NCI-H345 treated with DMSO at 0.1 percent for 48 hours (cell line): ENCODE data around the gene PDLIM4.

Source experiments
- DNase-seq: peaks from one replicate; lab custom pipeline; 2025; ENCODE audit not compliant: unreplicated experiment; lab: John Stamatoyannopoulos, UW

The PDLIM4 gene

DNA sequence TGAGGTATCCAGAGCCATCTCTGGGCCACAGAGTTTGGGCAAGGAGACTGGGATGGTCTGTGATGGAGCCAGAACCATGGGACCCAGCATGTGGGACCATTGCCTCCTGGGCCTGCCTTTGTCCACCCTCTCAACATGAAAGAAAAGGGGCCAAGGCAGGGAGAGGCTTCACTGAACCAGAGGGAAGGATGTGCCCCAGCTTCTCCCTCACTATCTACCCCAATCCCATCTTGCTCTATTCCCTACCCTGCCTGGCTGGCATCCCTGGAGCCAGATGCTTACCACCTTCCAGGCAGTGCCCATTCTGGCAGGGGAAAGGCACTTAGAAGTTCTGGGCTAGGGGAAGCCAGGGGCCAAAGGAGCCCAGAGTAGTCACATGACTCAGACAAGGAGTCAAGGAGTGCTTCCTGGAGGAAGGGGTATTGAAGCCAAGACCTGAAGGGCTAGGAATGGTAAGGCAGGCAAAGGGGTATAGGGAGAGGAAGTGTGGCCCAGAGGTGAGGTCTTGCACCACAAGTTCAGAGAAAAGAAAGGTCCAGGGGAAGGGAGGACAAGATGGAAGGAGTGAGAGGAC is 9.8 kb downstream of the PDLIM4 start:
- DNase-seq, result no peak

GRCh38 chr5:132267931-132268768 is 10.7 kb downstream of the PDLIM4 start:
- DNase-seq, result no peak

DNA sequence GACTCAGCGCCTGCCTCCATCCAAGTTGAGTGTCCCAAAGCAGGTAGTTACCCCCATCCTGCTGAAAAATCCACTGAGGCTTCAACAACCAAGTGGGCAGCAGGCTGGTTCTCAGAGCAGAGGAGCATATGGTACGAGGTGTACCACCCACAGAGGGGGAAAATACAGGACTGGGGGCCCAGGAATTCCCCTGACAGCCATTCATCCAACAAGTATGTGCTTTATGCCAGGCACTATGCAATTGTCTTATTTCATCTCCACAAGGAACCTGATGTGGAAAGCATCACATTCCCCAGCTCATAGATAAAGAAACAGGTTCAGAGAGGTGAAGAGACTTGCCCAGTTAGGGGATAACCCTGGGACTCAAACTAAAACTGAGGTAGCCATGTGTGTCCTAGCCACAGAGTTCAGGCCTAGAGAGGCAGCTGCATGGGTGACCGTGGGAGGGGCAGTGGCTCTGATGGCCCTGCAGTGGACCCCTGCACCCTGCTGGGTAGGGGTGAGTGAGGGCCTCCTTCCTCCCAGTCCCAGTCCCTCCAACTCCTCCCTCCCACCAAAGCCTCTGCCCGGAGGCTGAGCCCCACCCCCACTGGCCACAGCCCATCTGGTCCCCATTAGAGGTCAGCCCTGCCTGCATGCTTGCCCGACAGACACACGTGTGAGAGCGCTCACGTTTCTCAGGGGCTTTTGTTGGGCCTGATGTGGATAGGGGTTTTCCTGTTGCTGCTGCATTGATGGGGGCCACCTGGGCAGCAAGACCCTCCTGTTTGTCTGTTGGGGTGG is 11.5 kb downstream of the PDLIM4 start:
- DNase-seq, result no peak

GRCh38 chr5:132269635-132270334 is 12.3 kb downstream of the PDLIM4 start:
- no peak for DNase-seq

DNA sequence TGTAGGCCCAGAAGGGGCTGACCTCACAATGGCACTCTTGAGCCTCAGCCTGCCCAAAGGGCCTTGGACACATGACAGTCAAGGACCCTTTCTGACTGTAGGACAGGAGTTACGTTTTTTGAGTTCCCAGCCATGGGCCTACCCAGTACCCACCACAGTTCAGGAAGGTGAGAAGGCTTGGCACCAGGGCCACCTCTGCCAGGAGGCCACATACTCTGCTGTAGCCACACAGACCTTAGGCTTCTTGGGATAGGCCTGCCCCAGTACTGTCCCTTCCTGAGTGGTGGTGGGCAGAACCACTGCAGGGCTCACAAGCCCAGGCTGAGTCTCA is 12.8 kb downstream of the PDLIM4 start:
- DNase-seq, result no peak

DNA sequence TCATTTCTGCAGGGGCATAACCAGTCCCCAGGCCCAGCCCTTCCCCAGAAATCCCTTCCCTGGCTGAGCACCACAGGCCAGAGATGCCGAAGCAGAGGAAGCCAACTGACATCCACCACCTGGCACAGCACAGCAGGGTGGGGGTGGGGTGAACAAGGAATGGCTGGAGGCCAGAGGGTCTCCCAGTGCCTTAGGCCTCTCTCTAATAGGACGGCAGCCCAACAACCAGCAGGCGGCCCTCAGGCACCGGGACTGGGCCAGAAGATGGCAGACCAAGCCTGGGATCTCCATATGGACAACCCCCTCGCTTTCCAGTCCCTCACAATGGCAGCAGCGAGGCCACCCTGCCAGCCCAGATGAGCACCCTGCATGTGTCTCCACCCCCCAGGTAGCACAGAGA is 13.2 kb downstream of the PDLIM4 start:
- DNase-seq, result no peak

DNA sequence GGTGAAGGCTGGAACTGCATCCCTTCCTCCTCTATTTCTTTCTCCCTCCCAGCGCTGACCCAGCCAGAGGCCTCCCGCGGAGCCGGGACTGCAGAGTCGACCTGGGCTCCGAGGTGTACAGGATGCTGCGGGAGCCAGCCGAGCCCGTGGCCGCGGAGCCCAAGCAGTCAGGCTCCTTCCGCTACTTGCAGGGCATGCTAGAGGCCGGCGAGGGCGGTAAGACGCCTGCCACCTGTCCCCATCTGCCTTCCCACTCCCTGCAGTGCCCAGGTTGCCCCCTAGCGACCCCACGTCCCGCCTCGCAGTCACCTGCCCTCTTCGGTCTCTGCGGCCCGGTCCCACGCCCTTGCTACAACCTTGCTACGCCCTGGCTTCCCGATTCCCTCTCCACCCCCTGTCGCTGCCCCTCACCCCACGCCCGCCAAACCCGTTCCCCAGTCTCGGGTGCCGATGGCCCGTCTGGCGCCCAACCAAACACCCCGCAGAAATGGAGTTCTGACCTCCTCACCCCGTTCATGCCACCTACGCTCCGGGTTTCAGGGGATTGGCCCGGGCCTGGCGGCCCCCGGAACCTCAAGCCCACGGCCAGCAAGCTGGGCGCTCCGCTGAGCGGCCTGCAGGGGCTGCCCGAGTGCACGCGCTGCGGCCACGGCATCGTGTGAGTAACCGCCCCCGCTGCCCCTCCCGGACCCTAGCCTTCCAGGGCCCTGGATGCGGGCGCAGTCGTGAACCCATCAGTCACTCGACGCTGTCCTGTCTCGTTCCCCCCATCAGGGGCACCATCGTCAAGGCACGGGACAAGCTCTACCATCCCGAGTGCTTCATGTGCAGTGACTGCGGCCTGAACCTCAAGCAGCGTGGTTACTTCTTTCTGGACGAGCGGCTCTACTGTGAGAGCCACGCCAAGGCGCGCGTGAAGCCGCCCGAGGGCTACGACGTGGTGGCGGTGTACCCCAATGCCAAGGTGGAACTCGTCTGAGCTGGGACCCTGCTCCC is 14.1 kb downstream of the PDLIM4 start:
- DNase-seq, result no peak

DNA sequence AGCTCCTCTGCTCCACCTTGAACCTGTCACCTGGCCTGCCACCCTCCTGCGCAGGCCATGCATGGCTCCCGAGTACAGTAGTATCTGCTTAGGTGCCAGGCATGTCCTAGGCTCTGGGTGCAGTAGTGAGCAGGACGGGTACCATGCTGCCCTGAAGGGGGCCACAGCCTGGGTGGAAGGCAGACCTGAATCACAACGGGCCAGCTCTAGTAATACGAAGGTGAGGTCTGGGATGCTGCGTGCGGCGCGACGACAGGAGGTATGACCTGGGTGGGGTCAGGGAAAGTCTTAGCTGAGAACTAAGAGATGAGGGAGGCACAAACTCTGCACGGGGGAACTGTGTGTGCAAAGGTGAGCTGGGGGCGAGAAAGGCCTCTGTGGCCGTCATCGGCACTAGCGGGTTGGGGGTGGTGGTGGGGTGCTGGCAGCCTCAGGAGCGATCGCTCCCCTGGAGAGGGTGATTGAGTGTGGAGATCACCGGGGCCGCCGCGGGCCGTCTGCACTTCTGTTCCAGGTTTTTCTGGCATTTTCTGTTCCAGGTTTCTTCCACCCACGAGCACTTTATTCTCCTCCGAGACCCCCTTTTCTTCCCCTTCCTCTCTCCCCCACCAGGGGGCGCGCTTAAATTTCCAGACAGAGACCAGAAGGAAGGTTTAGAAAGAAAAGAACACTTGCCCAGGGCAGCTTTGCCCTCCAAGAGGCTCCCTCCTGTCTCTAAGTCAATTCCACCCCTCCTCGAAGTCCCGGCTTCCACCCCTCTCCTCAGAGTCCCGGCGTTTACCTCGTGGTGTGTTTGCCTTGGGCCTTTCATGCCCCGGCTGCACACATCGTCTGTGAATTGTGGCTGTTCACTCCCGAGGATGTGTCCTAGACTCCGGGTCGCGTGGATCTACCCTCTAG is 15.1 kb downstream of the PDLIM4 start:
- DNase-seq, result peak; percentile 21

DNA sequence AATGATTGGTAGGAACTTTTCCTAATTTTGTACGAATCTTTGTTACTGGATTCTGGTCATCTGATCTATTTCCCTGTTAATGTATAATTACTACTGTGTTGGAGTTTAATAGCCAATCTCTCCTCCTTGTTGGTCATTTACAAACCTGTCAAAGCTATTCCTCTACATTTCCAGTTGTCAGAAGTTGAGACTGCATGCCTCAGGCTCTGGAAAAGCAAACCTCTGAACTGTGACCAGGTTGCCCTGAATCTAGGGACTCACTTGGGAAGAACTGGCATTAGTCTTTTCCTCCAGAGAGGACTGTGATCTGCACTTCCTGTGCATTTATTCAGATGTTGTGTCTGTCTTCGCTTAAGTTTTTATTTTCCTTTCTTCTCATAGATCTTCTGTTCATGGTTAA is 16.1 kb downstream of the PDLIM4 start:
- DNase-seq, result no peak

DNA sequence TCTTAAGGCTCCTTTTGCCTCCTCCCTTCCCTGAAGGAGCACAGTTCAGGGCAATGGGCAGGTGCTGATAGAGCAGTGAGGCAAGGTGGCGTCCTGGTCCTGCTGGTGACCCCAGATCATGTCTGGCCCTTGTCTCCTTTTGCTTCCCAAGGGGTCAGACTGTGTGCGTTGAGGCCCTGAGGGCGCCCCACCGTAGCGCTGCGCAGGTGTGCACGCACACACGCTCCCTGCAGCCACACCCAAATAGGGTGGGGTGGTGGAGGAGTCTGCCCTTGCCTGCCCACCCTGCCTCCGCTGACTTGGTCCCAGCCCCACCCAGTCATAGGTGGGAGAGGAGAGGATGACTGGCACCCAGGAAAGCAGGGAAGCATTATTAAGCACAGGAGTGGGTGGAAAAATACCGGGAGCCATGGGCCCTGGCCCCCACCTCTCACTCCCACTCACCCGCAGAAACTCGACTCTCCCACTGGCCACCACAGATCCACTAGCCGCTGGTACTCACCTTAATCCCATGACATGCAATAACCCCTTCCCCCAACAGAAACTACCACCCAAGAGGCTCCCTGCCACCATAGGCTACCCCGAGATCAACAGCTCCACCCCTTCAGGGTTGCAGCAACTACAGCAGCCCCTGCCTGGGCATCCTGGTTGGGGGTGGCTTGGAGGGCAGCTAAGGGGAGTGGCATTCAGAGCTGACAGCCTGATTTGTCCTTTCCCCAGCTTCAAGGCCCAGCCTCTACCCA is 16.7 kb downstream of the PDLIM4 start:
- no peak for DNase-seq

- DNase-seq, result no peak
Observed at GRCh38 chr5:132275367-132276220, 18.1 kb downstream of the PDLIM4 start.

DNA sequence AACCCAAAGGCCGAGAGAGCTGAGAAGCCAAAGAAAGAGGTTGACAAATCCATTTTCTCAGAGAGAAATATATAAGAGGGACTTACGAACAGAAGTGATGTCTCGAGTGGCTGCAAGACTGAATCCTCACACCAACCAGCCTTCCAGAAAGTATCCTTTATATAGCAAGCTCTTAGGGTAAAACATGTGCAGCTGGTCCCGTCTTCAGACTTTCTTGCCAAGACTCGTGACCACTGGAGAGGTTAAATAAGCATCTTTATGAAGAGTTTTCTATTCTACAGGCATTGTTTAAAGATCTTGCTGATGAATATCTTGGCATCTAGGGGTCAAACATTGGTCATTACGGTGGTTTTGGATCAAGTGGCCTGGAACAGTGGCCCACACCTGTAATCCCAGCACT is 19.8 kb downstream of the PDLIM4 start:
- no peak for DNase-seq

DNA sequence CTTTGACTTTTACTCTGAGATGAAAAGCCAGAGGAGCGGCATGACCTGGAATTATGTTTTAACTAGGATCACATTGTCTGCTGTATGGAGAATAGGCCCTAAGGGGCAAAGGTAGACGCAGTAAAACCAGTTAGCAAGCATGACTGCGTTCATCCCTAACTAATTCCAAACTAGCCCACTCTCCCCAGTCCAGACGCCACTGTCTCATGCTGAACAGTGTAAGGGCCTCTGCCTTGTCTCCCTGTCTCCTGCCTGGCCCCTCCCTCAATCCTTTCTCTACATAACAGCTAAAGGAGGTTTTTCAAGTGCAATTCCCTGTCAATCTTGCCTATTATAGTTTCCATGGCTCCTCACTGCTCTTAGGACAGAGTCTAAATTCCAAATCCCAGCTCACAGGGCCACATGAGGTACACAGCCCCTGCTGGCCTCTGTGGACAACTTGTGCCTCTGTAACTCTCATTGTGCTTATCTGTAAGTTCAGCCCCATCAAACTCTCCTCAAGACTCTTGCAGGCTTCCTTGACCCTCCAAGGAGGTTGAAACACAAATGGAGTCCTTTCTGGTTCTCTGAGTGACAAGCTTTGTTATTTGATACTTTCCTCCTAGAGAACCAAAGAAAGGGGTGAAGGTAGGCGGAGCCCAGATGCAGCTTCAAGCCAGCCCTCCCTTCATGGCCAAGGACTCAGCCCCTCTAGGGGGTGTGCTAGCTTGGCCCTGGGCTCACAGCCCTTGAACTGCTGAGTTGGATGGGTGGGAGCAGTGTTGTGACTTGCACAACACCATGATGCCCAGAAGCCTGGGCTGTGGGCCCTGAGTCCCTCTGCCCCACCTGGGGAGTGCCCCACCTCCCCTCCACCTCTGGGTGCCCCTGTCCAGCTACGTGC is 20.7 kb downstream of the PDLIM4 start:
- no peak for DNase-seq

GRCh38 chr5:132279801-132280200 is 22.3 kb downstream of the PDLIM4 start:
- DNase-seq, result no peak

GRCh38 chr5:132280371-132281240 is 23.1 kb downstream of the PDLIM4 start:
- no peak for DNase-seq
